Measurements from ENCODE around the gene SLC10A3.

Gene SLC10A3

DNA sequence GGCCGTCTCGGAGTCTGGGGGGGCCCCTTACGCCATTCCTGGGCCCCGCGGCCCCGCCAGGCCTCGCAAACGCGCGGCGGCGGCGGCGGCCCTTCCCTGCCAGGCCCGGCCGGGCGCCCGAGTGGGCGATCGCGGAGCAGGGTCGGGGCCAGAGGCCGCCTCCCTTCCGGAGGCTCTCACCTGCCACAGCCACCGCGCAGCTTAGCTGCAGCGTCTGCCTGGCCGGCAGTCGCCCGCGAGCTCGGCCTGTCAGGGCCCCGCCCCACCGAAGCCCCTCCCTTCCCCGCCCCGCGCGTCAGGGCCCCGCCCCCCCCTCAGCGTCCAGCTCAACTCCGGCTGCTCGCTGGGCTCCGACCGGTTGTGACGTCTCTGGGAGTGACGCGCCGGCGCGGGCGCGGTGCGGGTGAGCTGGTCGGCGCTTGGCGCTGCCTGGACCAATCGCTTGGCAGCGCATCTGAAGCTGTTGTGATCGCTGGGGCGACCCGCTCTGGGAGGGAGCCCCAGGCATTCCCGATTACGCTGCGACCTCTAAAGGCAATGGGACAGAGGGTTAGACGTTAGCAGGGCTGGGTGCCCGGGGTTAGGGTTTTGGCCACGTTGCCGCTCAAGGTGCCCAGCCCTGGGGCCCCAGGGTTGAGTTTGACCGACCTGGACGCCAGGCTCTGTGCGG, at the start of gene SLC10A3:
TSS of gene SLC10A3 (minus strand) at position 216 of the 670 bp plus-strand sequence. CDS start 1,689 bp downstream, outside the sequence.
- Histone ChIP-seq H3K36me3 (ENCODE audit: control insufficient read depth, insufficient read depth, low read length) (peaks cover 14% of the 10 kb centered on the region; the same call in 1 of the 2 replicates), H3K9me3 (ENCODE audit: control insufficient read depth, insufficient read depth, low read depth, low read length) (peaks cover 19% of the 10 kb centered on the region; the same call in 1 of the 2 replicates), H3K4me1 (ENCODE audit: control insufficient read depth, insufficient read depth, low read length) (peaks cover 13% of the 10 kb centered on the region; the same call in 1 of the 2 replicates), H3K4me3 (ENCODE audit: low read depth, low read length) (peak within 1 kb of the TSS; percentile 73), H3K27me3 (ENCODE audit: control insufficient read depth, insufficient read depth, low read length) (no peaks in the 10 kb centered on the region), H3K9ac (ENCODE audit: low read length) (peak within 1 kb of the TSS; percentile 69), H3K27ac (ENCODE audit: low read depth, low read length) (peak within 1 kb of the TSS; percentile 6; the same call in 1 of the 2 replicates)

DNA sequence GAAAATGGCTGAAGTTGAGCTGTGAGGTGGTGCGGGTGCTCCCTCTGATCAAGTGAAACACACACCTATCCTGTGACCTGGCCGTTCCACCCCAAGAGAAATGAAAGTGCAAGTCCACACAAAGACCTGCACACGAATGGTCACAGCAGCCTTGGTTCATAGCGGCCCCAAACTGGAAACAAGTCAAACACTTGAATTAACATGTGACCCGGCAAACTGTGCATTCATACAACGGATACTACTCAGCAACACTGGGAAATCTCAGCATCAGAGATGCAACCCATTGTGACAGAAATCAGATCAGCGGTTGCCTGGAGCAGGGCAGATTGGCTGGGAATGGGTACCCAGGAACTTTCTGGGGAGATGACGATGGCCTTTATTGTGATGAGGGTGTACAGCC, 48.6 kb upstream of the SLC10A3 start:
- peaks cover 45% of the 10 kb centered on the region for H3K36me3 ChIP-seq (ENCODE audit: control insufficient read depth, insufficient read depth, low read length)
- H3K9ac ChIP-seq (ENCODE audit: low read length) = no peak overlapping the region
- H3K27me3 ChIP-seq (ENCODE audit: control insufficient read depth, insufficient read depth, low read length) = no peaks in the 10 kb centered on the region
- H3K27ac ChIP-seq (ENCODE audit: low read depth, low read length) = no peak overlapping the region
- H3K9me3 ChIP-seq (ENCODE audit: control insufficient read depth, insufficient read depth, low read depth, low read length) = peaks cover 10% of the 10 kb centered on the region; the same call in 1 of the 2 replicates
- no peak overlapping the region for H3K4me3 ChIP-seq (ENCODE audit: low read depth, low read length)
- H3K4me1 ChIP-seq (ENCODE audit: control insufficient read depth, insufficient read depth, low read length) = peaks cover 20% of the 10 kb centered on the region; the same call in 1 of the 2 replicates

- H3K27ac ChIP-seq (ENCODE audit: low read depth, low read length) = no peak overlapping the region
- H3K4me3 ChIP-seq (ENCODE audit: low read depth, low read length) = no peak overlapping the region
- H3K27me3 ChIP-seq (ENCODE audit: control insufficient read depth, insufficient read depth, low read length) = no peaks in the 10 kb centered on the region
- H3K36me3 ChIP-seq (ENCODE audit: control insufficient read depth, insufficient read depth, low read length) = peaks cover 47% of the 10 kb centered on the region
- no peak overlapping the region for H3K9ac ChIP-seq (ENCODE audit: low read length)
- peaks cover 15% of the 10 kb centered on the region; the same call in 1 of the 2 replicates for H3K4me1 ChIP-seq (ENCODE audit: control insufficient read depth, insufficient read depth, low read length)
- H3K9me3 ChIP-seq (ENCODE audit: control insufficient read depth, insufficient read depth, low read depth, low read length) = peaks cover 24% of the 10 kb centered on the region; the same call in 1 of the 2 replicates
These were observed 45.5 kb upstream of the SLC10A3 start for GRCh38 chrX:154535892-154536291.

- H3K27ac ChIP-seq (ENCODE audit: low read depth, low read length) = no peak overlapping the region
- H3K4me3 ChIP-seq (ENCODE audit: low read depth, low read length) = no peak overlapping the region
- H3K9ac ChIP-seq (ENCODE audit: low read length) = no peak overlapping the region
- no peaks in the 10 kb centered on the region for H3K27me3 ChIP-seq (ENCODE audit: control insufficient read depth, insufficient read depth, low read length)
- H3K9me3 ChIP-seq (ENCODE audit: control insufficient read depth, insufficient read depth, low read depth, low read length) = peaks cover 29% of the 10 kb centered on the region; the same call in 1 of the 2 replicates
- peaks cover 17% of the 10 kb centered on the region; the same call in 1 of the 2 replicates for H3K4me1 ChIP-seq (ENCODE audit: control insufficient read depth, insufficient read depth, low read length)
- peaks cover 47% of the 10 kb centered on the region for H3K36me3 ChIP-seq (ENCODE audit: control insufficient read depth, insufficient read depth, low read length)
These were observed 44.3 kb upstream of the SLC10A3 start for GRCh38 chrX:154534526-154535322.

- Histone ChIP-seq H3K4me1 (ENCODE audit: control insufficient read depth, insufficient read depth, low read length) (peaks cover 17% of the 10 kb centered on the region; the same call in 1 of the 2 replicates), H3K9ac (ENCODE audit: low read length) (no peak overlapping the region), H3K4me3 (ENCODE audit: low read depth, low read length) (no peak overlapping the region), H3K27me3 (ENCODE audit: control insufficient read depth, insufficient read depth, low read length) (no peaks in the 10 kb centered on the region), H3K9me3 (ENCODE audit: control insufficient read depth, insufficient read depth, low read depth, low read length) (peaks cover 31% of the 10 kb centered on the region; the same call in 1 of the 2 replicates), H3K36me3 (ENCODE audit: control insufficient read depth, insufficient read depth, low read length) (peaks cover 47% of the 10 kb centered on the region), H3K27ac (ENCODE audit: low read depth, low read length) (no peak overlapping the region)
These were observed 42.3 kb upstream of the SLC10A3 start for GRCh38 chrX:154532690-154533089.

DNA sequence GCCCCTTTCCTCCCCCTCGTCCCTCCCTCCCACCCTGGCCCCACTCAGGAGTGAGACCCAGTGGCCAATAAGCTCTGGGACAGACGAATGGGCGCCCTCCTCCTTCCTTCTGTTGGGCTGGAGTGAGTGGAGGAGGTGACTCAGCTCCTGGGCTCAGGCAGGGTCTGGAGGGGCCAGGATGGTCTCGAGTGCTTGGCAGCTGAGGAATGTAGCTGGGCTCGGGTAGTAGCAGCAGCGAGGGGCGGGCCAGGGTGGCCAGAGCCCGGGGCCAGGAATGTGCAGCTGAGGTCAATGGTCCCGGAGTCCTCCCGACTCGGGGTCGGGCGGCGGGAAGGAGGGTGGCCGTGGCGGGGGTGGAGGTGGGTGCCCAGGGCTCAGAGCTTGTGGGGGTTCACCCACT, 41.2 kb upstream of the SLC10A3 start:
- Histone ChIP-seq H3K4me1 (ENCODE audit: control insufficient read depth, insufficient read depth, low read length) (peaks cover 25% of the 10 kb centered on the region; the same call in 1 of the 2 replicates), H3K9ac (ENCODE audit: low read length) (peak overlapping the region; percentile 27), H3K27me3 (ENCODE audit: control insufficient read depth, insufficient read depth, low read length) (no peaks in the 10 kb centered on the region), H3K9me3 (ENCODE audit: control insufficient read depth, insufficient read depth, low read depth, low read length) (peaks cover 31% of the 10 kb centered on the region; the same call in 1 of the 2 replicates), H3K27ac (ENCODE audit: low read depth, low read length) (no peak overlapping the region; the same call in 1 of the 2 replicates), H3K36me3 (ENCODE audit: control insufficient read depth, insufficient read depth, low read length) (peaks cover 47% of the 10 kb centered on the region), H3K4me3 (ENCODE audit: low read depth, low read length) (no peak overlapping the region)

DNA sequence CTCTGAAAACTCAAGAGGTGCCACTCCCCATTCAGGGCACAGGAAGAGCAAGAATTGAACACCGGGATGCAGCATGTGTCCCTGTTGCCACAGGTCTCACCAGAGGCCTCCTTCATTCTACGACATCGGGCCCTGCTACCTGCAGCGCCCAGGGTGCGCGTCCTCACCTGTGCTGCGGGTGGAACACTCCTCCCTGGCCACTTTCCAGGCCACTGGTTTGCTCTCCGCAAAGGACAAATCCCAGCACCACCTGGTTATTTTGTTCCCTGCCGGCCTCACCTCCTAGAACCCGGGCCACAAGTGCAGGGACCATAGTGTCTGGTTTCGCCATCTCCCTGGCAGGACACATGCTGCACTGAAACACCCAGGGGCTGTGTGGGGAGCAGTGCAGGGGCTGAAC, 39.9 kb upstream of the SLC10A3 start:
- Histone ChIP-seq H3K27ac (ENCODE audit: low read depth, low read length) (no peak overlapping the region), H3K9me3 (ENCODE audit: control insufficient read depth, insufficient read depth, low read depth, low read length) (peaks cover 27% of the 10 kb centered on the region; the same call in 1 of the 2 replicates), H3K4me3 (ENCODE audit: low read depth, low read length) (no peak overlapping the region), H3K4me1 (ENCODE audit: control insufficient read depth, insufficient read depth, low read length) (peaks cover 25% of the 10 kb centered on the region; the same call in 1 of the 2 replicates), H3K27me3 (ENCODE audit: control insufficient read depth, insufficient read depth, low read length) (peaks cover 5% of the 10 kb centered on the region; the same call in 1 of the 2 replicates), H3K9ac (ENCODE audit: low read length) (no peak overlapping the region), H3K36me3 (ENCODE audit: control insufficient read depth, insufficient read depth, low read length) (peaks cover 37% of the 10 kb centered on the region)

- peaks cover 27% of the 10 kb centered on the region; the same call in 1 of the 2 replicates for H3K9me3 ChIP-seq (ENCODE audit: control insufficient read depth, insufficient read depth, low read depth, low read length)
- H3K27ac ChIP-seq (ENCODE audit: low read depth, low read length) = no peak overlapping the region
- H3K27me3 ChIP-seq (ENCODE audit: control insufficient read depth, insufficient read depth, low read length) = peaks cover 7% of the 10 kb centered on the region; the same call in 1 of the 2 replicates
- H3K4me3 ChIP-seq (ENCODE audit: low read depth, low read length) = no peak overlapping the region
- peaks cover 23% of the 10 kb centered on the region; the same call in 1 of the 2 replicates for H3K4me1 ChIP-seq (ENCODE audit: control insufficient read depth, insufficient read depth, low read length)
- no peak overlapping the region for H3K9ac ChIP-seq (ENCODE audit: low read length)
- H3K36me3 ChIP-seq (ENCODE audit: control insufficient read depth, insufficient read depth, low read length) = peaks cover 29% of the 10 kb centered on the region
These were observed 38.8 kb upstream of the SLC10A3 start for GRCh38 chrX:154529206-154529612.

- peak overlapping the region; percentile 43 for H3K4me3 ChIP-seq (ENCODE audit: low read depth, low read length)
- H3K36me3 ChIP-seq (ENCODE audit: control insufficient read depth, insufficient read depth, low read length) = peaks cover 8% of the 10 kb centered on the region
- H3K9ac ChIP-seq (ENCODE audit: low read length) = peak overlapping the region; percentile 33
- peaks cover 7% of the 10 kb centered on the region; the same call in 1 of the 2 replicates for H3K27me3 ChIP-seq (ENCODE audit: control insufficient read depth, insufficient read depth, low read length)
- peaks cover 14% of the 10 kb centered on the region; the same call in 1 of the 2 replicates for H3K9me3 ChIP-seq (ENCODE audit: control insufficient read depth, insufficient read depth, low read depth, low read length)
- no peak overlapping the region for H3K27ac ChIP-seq (ENCODE audit: low read depth, low read length)
- peaks cover 18% of the 10 kb centered on the region; the same call in 1 of the 2 replicates for H3K4me1 ChIP-seq (ENCODE audit: control insufficient read depth, insufficient read depth, low read length)
These were observed 36.7 kb upstream of the SLC10A3 start for GRCh38 chrX:154526901-154527675.
